ENCODE measurements around the gene TENM3.

DNA sequence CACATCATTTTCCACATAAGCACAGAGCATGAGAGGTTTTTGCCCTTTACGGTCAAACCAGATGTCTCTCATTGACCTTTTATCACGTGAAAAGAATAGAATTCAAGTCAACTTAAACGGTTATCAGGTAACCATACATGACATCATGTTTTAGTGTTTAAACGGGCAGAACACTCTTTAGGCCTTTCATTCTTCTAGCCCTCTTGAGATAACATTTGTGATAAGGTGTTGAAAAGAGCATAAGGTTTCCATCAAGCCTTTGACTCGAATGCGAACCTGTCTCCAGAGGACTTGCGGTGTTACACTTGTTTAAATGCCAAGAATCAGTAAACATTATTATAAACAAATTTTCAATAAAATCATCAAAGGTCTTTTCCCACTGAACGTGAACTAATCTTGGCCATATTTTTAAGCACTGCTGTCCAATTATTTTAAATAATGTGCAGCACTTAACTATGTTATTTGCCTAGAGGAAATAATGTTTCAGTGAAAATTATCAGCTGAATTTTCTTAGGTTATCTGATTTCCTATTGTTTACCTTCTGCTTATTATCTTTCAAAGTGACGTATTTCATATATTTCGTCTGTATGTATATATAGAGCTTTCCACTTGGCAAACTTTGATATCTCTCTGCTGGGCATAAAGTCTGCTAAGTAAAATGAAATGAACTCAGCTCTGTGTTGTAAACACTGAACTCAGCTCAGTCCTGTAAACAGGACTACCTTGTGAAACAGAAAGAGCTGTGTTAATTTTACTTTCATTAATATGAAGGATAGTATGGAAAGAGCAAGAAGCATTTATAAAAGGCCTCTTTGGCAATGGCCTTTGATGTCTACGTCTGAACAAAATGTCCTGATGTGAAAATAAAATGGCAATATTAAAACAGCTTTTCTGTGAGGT lies 33.3 kb downstream of the TENM3 start:
- TF ChIP-seq, protein P1, sequence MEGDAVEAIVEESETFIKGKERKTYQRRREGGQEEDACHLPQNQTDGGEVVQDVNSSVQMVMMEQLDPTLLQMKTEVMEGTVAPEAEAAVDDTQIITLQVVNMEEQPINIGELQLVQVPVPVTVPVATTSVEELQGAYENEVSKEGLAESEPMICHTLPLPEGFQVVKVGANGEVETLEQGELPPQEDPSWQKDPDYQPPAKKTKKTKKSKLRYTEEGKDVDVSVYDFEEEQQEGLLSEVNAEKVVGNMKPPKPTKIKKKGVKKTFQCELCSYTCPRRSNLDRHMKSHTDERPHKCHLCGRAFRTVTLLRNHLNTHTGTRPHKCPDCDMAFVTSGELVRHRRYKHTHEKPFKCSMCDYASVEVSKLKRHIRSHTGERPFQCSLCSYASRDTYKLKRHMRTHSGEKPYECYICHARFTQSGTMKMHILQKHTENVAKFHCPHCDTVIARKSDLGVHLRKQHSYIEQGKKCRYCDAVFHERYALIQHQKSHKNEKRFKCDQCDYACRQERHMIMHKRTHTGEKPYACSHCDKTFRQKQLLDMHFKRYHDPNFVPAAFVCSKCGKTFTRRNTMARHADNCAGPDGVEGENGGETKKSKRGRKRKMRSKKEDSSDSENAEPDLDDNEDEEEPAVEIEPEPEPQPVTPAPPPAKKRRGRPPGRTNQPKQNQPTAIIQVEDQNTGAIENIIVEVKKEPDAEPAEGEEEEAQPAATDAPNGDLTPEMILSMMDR (IDR thresholded peaks at IDR 0.05) = no peak
- no peak for TF ChIP-seq POLR2A (IDR thresholded peaks at IDR 0.05)
- no peak for TF ChIP-seq POLR2AphosphoS5 (IDR thresholded peaks at IDR 0.05)
